Upper lobe of right lung (tissue), 1 donor: ENCODE results near the gene RPTOR. TPM values are rescaled to one million over a fixed set of nuclear protein-coding genes. Genes with fewer than 3 reads are reported as not detected.

Source experiments
- ATAC-seq: fragments of 200-7000 bp; cut with Tn5 transposase; one replicate; pipeline ENCODE4 v1.9.1; 2020; ENCODE audit warnings: mild to moderate bottlenecking, moderate library complexity
- DNase-seq: peaks from one replicate; pipeline ENCODE4 v3.0.0-alpha.2; 2020
- H3K27ac ChIP-seq: fragments of 200-600 bp; one replicate; pipeline ENCODE4 v1.8.0; 2022
- H3K27me3 ChIP-seq: fragments of 200-600 bp; one replicate; pipeline ENCODE4 v1.8.0; 2022; ENCODE audit warnings: mild to moderate bottlenecking
- H3K36me3 ChIP-seq: fragments of 200-600 bp; one replicate; pipeline ENCODE4 v1.8.0; 2022
- H3K4me1 ChIP-seq: fragments of 200-600 bp; one replicate; pipeline ENCODE4 v1.8.0; 2022
- H3K4me3 ChIP-seq: fragments of 200-600 bp; one replicate; pipeline ENCODE4 v1.8.0; 2022; ENCODE audit warnings: mild to moderate bottlenecking
- H3K9me3 ChIP-seq: fragments of 200-600 bp; one replicate; pipeline ENCODE4 v1.8.0; 2022
- intact Hi-C: fragments of 100-400 bp; cut with DNase I; formaldehyde crosslinking; loops from one replicate; pipeline ENCODE4 v1.11.0; 2022
- total RNA-seq: library from RNA; stranded (reverse); fragmentation: NEBNext Ultra II Directional; extraction: Animal tissue kit (Norgen Biotek cat#: 25700); gene quantifications from one replicate; pipeline ENCODE4 v1.2.1, GENCODE V29; 2021
- TF ChIP-seq, protein P1 (sequence below): fragments of 200-600 bp; IDR thresholded peaks from one replicate; pipeline ENCODE4 v1.8.0; 2022; ENCODE audit warnings: antibody characterized with exemption
- donor health status: DM: no; HTN: yes; CAD: no; lungs with severe emphysema.

RPTOR gene
- total RNA-seq, 1 donor from 2014 or later: 35.4 TPM

DNA sequence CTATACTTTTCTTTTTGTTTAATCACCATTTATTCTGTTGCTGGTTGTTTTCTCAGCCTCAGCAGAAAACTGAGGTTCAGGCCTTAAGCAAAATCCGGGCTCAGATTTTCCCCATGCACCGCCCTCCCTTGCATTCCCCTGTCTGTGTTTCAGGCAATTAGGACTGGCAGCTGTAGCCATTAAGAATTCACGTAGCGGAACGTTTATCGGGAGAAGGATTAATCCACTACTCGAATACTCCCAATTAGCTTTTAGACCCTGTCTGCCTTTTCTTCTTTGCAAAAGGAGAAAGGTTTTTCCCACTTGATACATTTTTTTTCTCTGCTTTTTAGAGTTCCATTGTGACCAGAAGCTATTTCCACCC, 173.1 kb downstream of the RPTOR start:
- intact Hi-C loops: no loop called here
- H3K9me3 ChIP-seq: no peaks in the 10 kb centered on the region
- no peak for DNase-seq
- H3K4me3 ChIP-seq: no peak overlapping the region
- no peaks in the 10 kb centered on the region for H3K27me3 ChIP-seq
- no peaks in the 10 kb centered on the region for H3K36me3 ChIP-seq
- no peak for ATAC-seq
- no peaks in the 10 kb centered on the region for H3K4me1 ChIP-seq
- TF ChIP-seq, protein P1, sequence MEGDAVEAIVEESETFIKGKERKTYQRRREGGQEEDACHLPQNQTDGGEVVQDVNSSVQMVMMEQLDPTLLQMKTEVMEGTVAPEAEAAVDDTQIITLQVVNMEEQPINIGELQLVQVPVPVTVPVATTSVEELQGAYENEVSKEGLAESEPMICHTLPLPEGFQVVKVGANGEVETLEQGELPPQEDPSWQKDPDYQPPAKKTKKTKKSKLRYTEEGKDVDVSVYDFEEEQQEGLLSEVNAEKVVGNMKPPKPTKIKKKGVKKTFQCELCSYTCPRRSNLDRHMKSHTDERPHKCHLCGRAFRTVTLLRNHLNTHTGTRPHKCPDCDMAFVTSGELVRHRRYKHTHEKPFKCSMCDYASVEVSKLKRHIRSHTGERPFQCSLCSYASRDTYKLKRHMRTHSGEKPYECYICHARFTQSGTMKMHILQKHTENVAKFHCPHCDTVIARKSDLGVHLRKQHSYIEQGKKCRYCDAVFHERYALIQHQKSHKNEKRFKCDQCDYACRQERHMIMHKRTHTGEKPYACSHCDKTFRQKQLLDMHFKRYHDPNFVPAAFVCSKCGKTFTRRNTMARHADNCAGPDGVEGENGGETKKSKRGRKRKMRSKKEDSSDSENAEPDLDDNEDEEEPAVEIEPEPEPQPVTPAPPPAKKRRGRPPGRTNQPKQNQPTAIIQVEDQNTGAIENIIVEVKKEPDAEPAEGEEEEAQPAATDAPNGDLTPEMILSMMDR: no peak
- no peak overlapping the region for H3K27ac ChIP-seq

DNA sequence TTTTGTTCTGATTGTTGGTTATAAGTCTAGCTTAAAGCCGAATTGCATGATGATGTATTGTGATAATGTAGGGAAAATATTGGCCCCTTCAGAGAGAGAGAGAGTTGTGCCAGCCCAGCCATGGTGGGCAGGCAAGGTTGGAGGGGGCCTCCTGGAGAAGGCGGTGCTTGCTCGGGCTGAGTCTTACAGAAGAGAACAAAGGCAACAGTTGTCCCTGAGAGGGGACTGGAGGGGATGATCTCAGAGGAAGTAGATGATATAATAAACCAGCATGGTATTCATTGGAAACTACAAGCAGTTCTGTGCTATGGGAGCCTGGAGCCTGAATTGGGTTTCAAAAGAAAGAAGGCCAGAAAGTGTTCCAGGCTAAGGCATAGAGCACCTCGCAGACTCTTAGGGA, 173.8 kb downstream of the RPTOR start:
- TF ChIP-seq, protein P1: no peak
- Histone ChIP-seq H3K4me1 (no peaks in the 10 kb centered on the region), H3K27me3 (no peaks in the 10 kb centered on the region), H3K27ac (no peak overlapping the region), H3K36me3 (no peaks in the 10 kb centered on the region), H3K4me3 (no peak overlapping the region), H3K9me3 (no peaks in the 10 kb centered on the region)
- no peak for ATAC-seq
- no peak for DNase-seq
- intact Hi-C loops: no loop called here

DNA sequence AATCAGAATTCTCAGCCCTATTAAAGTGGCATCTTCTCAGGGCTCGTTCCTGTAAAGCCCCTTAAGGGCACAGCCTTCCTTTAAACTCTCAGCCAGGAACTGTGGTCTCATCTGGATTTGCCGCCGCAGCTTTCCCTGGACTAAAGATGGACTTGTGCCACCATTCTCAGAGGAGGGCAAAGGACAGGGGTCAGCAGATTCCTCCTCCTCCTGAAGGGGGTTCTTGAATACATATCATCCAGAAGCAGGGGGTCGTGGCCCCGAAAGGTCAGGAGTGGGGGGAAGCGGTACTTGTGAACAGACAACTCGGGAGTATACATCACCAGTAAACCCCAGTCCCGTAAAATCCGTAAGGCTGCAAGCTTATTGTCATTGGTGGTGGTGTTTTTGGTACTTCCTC, 174.8 kb downstream of the RPTOR start:
- DNase-seq (no peak), ATAC-seq (no peak)
- intact Hi-C loops: no loop called here
- TF ChIP-seq, protein P1: no peak
- Histone ChIP-seq H3K27ac (no peak overlapping the region), H3K36me3 (no peaks in the 10 kb centered on the region), H3K27me3 (no peaks in the 10 kb centered on the region), H3K4me3 (no peak overlapping the region), H3K4me1 (no peaks in the 10 kb centered on the region), H3K9me3 (no peaks in the 10 kb centered on the region)

DNA sequence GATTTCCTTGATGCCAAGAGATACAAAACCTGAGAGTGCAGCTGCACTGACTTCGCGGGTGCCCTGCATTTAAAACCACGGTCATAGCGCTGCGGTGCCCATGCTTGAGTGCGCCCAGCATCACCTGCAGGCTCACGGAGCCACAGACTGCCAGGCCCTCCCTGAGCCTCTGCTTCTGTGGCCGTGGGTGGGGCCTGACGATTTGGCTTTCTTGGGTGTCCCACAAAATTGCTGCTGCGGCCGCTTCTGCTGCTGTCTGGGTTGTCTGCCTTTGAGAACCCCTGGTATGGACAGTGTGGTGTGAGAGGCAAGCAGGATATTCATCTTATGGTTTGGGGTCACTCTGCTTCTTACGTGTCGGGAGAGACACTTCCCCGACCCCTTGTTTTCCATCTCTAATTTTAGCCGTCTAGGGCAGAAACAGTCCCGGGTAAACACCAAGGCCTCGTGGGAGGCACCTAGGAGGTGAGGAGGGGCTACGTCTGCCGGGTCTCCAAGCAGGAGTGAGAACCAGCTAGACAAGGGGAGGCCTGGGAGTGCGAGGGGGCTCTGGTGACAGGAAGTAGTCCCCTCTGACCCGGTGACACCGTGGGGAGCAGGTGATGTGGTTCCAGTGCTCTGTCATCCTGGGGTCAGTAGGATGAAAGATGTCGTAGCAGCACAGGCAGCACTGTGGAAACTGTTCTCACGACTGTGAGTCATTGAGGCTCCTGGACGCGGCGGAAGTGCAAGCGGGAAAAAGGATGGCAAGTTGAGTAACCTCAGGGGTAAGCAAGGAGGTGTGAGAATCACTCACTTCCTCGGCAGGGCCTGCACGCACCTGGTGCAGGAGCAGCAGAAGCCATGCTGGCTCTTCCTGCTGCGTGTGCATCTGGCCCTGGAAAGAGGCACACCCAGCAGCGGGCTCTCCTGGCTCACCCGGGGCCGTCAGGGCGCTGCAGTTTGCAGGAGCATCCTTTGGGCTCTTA, 176.3 kb downstream of the RPTOR start:
- Histone ChIP-seq H3K36me3 (no peaks in the 10 kb centered on the region), H3K27ac (no peak overlapping the region), H3K4me1 (no peaks in the 10 kb centered on the region), H3K9me3 (no peaks in the 10 kb centered on the region), H3K4me3 (no peak overlapping the region), H3K27me3 (no peaks in the 10 kb centered on the region)
- DNase-seq (no peak), ATAC-seq (no peak)
- TF ChIP-seq, protein P1: no peak
- intact Hi-C loops: no loop called here

DNA sequence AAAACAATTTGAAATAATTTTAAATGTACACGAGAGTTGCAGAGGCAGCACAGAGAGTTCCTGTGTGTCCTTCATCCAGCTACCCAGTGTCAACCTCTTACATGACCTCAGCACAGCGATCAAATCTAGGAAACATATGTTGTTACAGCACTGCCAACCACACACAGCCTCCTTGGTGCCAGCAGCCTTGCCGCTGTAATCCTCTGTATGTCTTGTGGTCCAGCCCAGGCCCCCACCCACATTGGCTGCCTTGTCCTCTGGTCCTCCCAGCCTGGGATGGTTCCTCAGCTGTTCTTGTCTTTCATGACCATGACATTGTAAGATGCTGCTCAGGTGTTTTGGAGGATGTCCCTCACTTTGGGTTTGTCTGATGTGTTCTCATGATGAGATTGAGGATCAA, 178.0 kb downstream of the RPTOR start:
- no peaks in the 10 kb centered on the region for H3K36me3 ChIP-seq
- H3K4me3 ChIP-seq: no peak overlapping the region
- no peaks in the 10 kb centered on the region for H3K27me3 ChIP-seq
- no peaks in the 10 kb centered on the region for H3K9me3 ChIP-seq
- TF ChIP-seq, protein P1: no peak
- no peaks in the 10 kb centered on the region for H3K4me1 ChIP-seq
- no peak for DNase-seq
- ATAC-seq: no peak
- no peak overlapping the region for H3K27ac ChIP-seq
- intact Hi-C loops: no loop called here
